HG02885 (cell line): ENCODE measurements around the gene ERBB2.
A peak's percentile ranks its signal among the peaks of the same experiment; 100 is the strongest.
"Not testable (repeated sequence)": the region's sequence is repeated elsewhere in the genome, so short reads cannot be mapped to it uniquely, and the experiment has no call there.

Experiments
- ATAC-seq: cut with Tn5 transposase; IDR thresholded peaks from one replicate; pipeline ENCODE4 v1.9.1; 2021; ENCODE audit warnings: mild to moderate bottlenecking; ENCODE audit not compliant: unreplicated experiment, poor library complexity

The ERBB2 gene

GRCh38 chr17:39754958-39755553 is 55.2 kb downstream of the ERBB2 start:
- no peak for ATAC-seq

GRCh38 chr17:39755554-39756379 is 55.9 kb downstream of the ERBB2 start:
- ATAC-seq, result no peak

- ATAC-seq, result no peak
Measured at GRCh38 chr17:39756380-39757079, 56.7 kb downstream of the ERBB2 start.

- no peak for ATAC-seq
Measured at GRCh38 chr17:39757176-39757662, 57.4 kb downstream of the ERBB2 start.

- ATAC-seq, result no peak
Measured at GRCh38 chr17:39757931-39758873, 58.3 kb downstream of the ERBB2 start.

- ATAC-seq, result no peak
Measured at GRCh38 chr17:39759204-39759603, 59.3 kb downstream of the ERBB2 start.

- no peak for ATAC-seq
Measured at GRCh38 chr17:39761861-39762496, 62.1 kb downstream of the ERBB2 start.

- no peak for ATAC-seq
Measured at GRCh38 chr17:39763051-39763820, 63.4 kb downstream of the ERBB2 start.

GRCh38 chr17:39764171-39764570 is 64.3 kb downstream of the ERBB2 start:
- ATAC-seq, result not testable (repeated sequence)

- ATAC-seq, result no peak
Measured at GRCh38 chr17:39765175-39765574, 65.3 kb downstream of the ERBB2 start.

- ATAC-seq, result no peak
Measured at GRCh38 chr17:39765766-39766165, 65.9 kb downstream of the ERBB2 start.

GRCh38 chr17:39767147-39767546 is 67.3 kb downstream of the ERBB2 start:
- peak; percentile 40 for ATAC-seq

GRCh38 chr17:39769974-39770587 is 70.2 kb downstream of the ERBB2 start:
- peak; percentile 56 for ATAC-seq

- no peak for ATAC-seq
Measured at GRCh38 chr17:39772415-39772814, 72.6 kb downstream of the ERBB2 start.

- ATAC-seq, result no peak
Measured at GRCh38 chr17:39772987-39773934, 73.4 kb downstream of the ERBB2 start.

GRCh38 chr17:39774047-39774446 is 74.2 kb downstream of the ERBB2 start:
- no peak for ATAC-seq

GRCh38 chr17:39775031-39775430 is 75.2 kb downstream of the ERBB2 start:
- no peak for ATAC-seq
